Large intestine (tissue), 3 donors: Measurements from ENCODE around the gene SIDT1. TPM values are rescaled to one million over a fixed set of nuclear protein-coding genes. Genes with fewer than 3 reads are reported as not detected.

ENCODE experiments used
- DNase-seq, 2 donors: peaks; one replicate each; pipeline versions ENCODE4 v3.0.0 to v3.0.0-alpha.2; 2013
- H3K27ac ChIP-seq: one replicate; pipeline ENCODE4 v1.5.1; 2013; ENCODE audit warnings: low read length
- H3K27me3 ChIP-seq: 2 replicates; pipeline ENCODE4 v1.6.1; 2013; ENCODE audit warnings: low read length; ENCODE audit not compliant: control insufficient read depth, insufficient read depth
- H3K36me3 ChIP-seq: 2 replicates; pipeline ENCODE4 v1.6.1; 2013; ENCODE audit warnings: low read length; ENCODE audit not compliant: control insufficient read depth, insufficient read depth
- H3K4me1 ChIP-seq: one replicate; pipeline ENCODE4 v1.6.1; 2013; ENCODE audit warnings: low read length; ENCODE audit not compliant: control insufficient read depth, insufficient read depth
- H3K4me3 ChIP-seq: one replicate; pipeline ENCODE4 v1.5.1; 2013; ENCODE audit warnings: low read length
- H3K9me3 ChIP-seq: one replicate; pipeline ENCODE4 v1.6.1; 2013; ENCODE audit warnings: mild to moderate bottlenecking, low read depth, low read length, moderate library complexity; ENCODE audit not compliant: control insufficient read depth
- WGBS: methylation state at CpG from one replicate; pipeline ENCODE4 v1.1.5; 2013; ENCODE audit warnings: low lambda C conversion rate; ENCODE audit not compliant: insufficient coverage; 5-methylcytosine and 5-hydroxymethylcytosine counted together
- polyA plus RNA-seq: library from polyadenylated mRNA; unstranded; fragments of 120-200 nt; gene quantifications from one replicate; pipeline ENCODE4 v1.2.1, GENCODE V29; 2013

SIDT1 gene
- polyA plus RNA-seq, 1 donor = 4.5 TPM

DNA sequence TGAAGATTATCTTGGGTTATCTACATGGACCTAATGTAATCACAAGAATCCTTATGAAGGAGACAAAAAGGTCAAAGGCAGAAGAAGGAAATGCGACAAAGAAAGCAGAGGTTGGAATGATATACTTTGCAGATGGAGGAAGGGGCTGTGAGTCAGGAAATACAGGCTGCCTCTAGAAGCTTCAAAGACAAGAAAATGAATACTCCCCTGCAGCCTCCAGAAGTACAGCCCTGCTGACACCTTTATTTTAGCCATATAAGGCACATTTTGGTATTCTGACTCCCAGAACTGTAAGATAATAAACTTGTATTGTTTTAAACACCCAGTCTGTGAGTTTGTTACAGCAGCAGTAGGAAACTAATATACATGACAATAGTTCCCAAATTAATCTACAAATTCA is 58.6 kb downstream of the SIDT1 start:
- no peak overlapping the region for H3K27ac ChIP-seq
- H3K9me3 ChIP-seq = no peaks in the 10 kb centered on the region
- no peaks in the 10 kb centered on the region for H3K36me3 ChIP-seq
- no peak for DNase-seq
- H3K4me3 ChIP-seq = no peak overlapping the region
- no peaks in the 10 kb centered on the region for H3K4me1 ChIP-seq
- no peaks in the 10 kb centered on the region for H3K27me3 ChIP-seq
- 44% methylated on average over 1 of the region's 1 CpG for WGBS

DNA sequence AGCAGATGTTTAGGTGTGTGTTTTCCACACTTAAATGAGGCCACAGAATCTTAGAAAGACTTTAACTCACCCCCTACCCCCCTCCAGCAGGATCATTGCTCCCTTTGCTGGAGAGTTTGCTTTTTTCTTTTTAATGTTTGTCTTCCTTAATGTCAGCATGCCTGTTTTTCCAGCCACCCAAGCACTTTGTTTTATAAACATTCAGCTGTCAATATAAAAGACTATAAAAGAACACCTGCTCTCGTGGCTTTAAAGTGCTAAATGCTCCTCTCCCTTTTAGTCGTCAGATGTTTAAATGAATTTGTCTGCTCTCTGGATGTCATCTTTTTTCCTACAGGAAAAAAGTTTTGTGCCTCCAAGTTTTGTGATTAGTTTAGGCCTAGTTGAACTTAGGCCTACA is 61.7 kb downstream of the SIDT1 start:
- Histone ChIP-seq H3K36me3 (no peaks in the 10 kb centered on the region), H3K27ac (no peak overlapping the region), H3K9me3 (no peaks in the 10 kb centered on the region), H3K4me1 (no peaks in the 10 kb centered on the region), H3K27me3 (no peaks in the 10 kb centered on the region), H3K4me3 (no peak overlapping the region)
- no peak for DNase-seq
- WGBS = 50% methylated on average over 1 of the region's 2 CpGs

DNA sequence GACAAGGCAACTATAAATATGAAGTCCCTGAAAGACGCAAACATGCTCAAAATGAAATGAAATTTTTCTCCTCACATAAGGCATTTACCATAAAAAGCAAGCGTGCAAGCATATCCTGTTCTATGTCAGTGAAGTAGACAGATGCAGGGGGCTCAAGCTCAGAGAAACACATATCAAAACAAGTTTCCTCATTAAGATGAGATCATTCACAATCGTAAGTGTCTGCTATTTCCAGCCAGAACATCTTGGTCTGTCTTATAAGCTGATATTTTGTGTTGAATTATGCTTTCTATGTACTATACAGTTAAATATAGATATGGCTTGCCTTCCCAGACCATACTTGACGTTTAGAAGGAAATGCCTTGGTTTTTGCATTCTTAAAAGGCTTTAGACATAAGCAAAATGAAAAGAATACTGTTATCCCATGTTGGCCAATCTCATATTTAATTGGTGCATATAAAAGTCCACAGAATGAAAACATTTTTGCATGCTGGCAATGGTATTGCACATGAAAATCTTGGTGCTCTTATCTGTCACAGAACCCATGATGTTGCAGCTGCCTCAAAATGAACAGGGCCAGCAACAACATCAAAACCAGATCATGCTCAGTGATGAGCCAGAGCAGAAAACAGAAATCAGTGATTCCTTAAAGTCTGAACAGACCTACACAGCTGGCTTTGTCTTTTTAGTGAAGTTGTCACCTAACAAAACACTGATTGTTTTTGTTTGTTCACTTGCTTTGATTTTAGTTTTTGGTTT is 65.4 kb downstream of the SIDT1 start:
- H3K27me3 ChIP-seq = no peaks in the 10 kb centered on the region
- H3K4me3 ChIP-seq = no peak overlapping the region
- H3K36me3 ChIP-seq = no peaks in the 10 kb centered on the region
- H3K4me1 ChIP-seq = no peaks in the 10 kb centered on the region
- H3K27ac ChIP-seq = no peak overlapping the region
- no peak for DNase-seq
- WGBS = no CpG with 5 or more reads among the region's 4 CpGs
- no peaks in the 10 kb centered on the region for H3K9me3 ChIP-seq

DNA sequence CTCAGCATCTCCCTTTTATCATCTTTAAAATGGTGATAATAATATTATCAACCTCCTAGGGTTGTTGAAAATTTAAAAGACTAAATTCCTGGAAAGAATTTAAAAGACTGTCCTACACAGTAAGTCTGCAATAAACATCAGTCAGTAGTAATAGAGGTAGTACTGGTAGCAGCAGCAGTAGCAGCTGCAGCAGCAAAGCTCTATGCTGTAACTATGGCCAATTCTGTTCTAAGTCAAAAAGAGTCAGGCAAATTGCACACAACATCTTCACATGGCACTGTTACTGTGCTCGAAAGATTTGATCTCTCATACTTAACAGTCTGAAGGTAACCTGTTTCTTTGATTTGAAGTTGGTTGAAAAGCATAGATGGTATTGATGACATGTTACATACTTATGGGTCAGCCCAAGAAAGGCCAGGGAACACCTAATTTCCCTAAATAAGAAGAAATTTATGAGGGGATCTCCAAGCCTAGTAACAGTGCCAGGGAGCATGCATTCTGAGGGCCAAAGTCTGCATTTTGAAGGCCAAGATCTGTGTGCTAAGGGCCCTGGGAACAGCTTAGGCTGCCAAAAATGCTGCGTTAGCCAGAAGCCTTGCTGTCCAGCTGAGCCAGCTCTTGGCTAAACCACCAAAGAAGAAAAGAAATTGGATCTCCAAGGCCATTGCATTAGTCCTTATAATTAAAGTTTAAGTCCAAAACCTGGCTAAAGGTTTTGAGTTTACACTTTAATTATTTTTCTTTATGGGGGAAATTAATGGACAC is 68.2 kb downstream of the SIDT1 start:
- no peaks in the 10 kb centered on the region for H3K9me3 ChIP-seq
- H3K4me3 ChIP-seq = no peak overlapping the region
- no peak overlapping the region for H3K27ac ChIP-seq
- H3K36me3 ChIP-seq = peaks cover 3% of the 10 kb centered on the region
- no peak for DNase-seq
- H3K4me1 ChIP-seq = no peaks in the 10 kb centered on the region
- no peaks in the 10 kb centered on the region for H3K27me3 ChIP-seq
- no CpG with 5 or more reads among the region's 2 CpGs for WGBS

DNA sequence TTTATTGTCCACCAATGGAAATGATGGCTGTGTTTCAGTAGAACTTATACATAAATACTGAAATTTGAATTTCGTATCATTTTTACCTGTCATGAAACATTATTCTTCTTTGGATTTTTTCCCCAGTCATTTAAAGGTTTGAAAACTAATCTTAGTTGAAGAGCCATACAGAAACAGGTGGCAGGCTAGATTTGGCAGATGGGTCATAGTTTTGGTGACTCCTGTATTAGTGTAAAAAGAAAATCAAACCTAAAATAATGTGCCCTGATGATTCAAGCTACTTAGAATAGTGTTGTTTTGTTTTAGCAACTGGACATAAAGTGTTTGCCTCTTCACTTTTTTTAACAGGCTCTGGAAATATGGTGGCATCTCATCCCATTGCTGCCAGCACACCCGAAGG is 68.9 kb downstream of the SIDT1 start:
- no peaks in the 10 kb centered on the region for H3K9me3 ChIP-seq
- no peak for DNase-seq
- H3K27me3 ChIP-seq = no peaks in the 10 kb centered on the region
- no peak overlapping the region for H3K4me3 ChIP-seq
- peaks cover 3% of the 10 kb centered on the region for H3K36me3 ChIP-seq
- no peaks in the 10 kb centered on the region for H3K4me1 ChIP-seq
- H3K27ac ChIP-seq = no peak overlapping the region
- WGBS = 86% methylated on average over 1 of the region's 2 CpGs

DNA sequence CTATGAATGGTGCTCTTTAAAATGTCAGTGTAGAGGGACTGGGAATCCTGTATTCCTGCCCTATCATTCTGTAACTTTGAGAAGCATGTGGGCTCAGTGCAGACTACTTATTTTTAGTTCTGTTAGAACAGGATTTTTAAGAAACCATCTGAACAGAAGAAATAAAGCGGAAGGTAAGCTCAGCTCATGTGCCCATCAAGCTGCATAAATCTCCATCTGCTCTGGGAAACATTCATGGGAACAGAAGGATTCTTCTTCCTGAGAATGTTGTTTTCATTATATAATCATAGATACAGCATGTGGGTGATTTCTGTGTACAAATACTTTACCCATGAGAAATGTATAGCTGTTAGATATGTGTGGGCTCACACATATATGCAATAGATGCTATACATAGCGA is 69.9 kb downstream of the SIDT1 start:
- Histone ChIP-seq H3K27ac (no peak overlapping the region), H3K9me3 (no peaks in the 10 kb centered on the region), H3K4me1 (no peaks in the 10 kb centered on the region), H3K4me3 (no peak overlapping the region), H3K36me3 (peaks cover 3% of the 10 kb centered on the region), H3K27me3 (no peaks in the 10 kb centered on the region)
- WGBS = 100% methylated on average over 1 of the region's 2 CpGs
- DNase-seq = no peak

DNA sequence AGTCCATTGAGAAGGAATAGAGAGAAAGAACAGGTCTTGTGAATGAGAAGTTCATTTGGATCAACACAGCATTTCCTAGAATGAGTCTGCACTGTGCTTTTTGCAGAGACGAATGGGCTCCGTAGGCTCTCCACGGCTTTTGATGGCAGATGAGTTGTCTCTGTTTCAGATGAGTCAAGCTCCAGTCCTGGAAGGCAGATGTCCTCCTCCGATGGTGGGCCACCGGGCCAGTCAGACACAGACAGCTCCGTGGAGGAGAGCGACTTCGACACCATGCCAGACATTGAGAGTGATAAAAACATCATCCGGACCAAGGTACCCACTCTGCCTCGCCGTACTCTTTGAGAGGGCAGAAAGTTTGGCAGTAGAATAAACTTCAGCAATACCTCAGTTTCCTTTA is 70.5 kb downstream of the SIDT1 start:
- no peak for DNase-seq
- Histone ChIP-seq H3K9me3 (no peaks in the 10 kb centered on the region), H3K4me1 (no peaks in the 10 kb centered on the region), H3K27me3 (no peaks in the 10 kb centered on the region), H3K27ac (no peak overlapping the region), H3K36me3 (peaks cover 3% of the 10 kb centered on the region), H3K4me3 (no peak overlapping the region)
- 93% methylated on average over 3 of the region's 11 CpGs for WGBS

DNA sequence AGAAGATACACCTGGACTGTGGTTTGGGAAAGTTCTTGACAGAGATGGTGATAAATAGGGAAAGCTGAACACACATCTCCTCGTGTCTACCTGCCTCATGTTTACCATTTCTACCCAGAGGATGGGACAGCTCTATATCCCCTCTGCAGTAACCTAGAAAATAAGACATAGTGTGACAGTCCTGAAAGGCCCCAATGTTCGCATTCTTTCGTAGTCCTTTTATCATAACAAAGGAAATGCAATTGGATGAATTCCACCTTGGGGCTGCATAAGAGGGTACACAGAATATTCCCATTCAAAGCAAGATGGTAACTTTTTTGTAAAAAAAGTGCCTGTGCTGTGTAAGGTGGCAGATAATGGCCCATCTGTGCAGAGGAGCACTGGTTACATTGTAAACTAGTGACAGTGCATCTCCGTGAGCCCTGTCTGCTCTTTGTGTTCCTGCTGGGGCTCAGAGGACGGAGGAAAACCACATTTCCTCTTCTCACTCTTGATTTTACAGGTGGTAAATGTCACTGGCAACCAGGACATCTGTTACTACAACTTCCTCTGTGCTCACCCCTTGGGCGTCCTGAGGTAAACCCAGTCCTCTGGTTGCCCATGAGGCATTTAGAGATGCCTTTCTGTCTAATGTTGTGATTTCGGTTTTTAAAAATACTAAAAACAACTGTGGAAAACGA is 74.3 kb downstream of the SIDT1 start:
- H3K27ac ChIP-seq = no peak overlapping the region
- 83% methylated on average over 1 of the region's 8 CpGs for WGBS
- peaks cover 3% of the 10 kb centered on the region for H3K36me3 ChIP-seq
- H3K9me3 ChIP-seq = no peaks in the 10 kb centered on the region
- no peak overlapping the region for H3K4me3 ChIP-seq
- no peak for DNase-seq
- H3K4me1 ChIP-seq = no peaks in the 10 kb centered on the region
- H3K27me3 ChIP-seq = no peaks in the 10 kb centered on the region

DNA sequence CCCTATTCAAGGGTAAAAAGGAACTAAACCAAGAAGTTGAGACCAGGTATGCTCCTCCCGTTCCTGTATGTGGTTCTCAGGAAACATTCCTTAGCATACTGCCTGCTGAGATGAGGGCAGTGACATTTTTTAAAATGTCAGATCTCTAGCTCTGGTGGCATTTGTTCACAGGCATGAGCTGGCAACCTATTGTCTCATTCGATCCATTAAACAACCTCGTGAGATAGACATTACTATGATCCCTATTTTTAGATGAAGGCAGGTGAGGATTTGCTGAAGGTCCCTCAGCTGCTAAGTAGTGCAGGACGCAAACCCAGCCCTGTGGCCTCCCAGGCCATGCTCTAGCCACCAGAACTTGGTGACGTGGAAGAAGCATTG is 74.9 kb downstream of the SIDT1 start:
- H3K36me3 ChIP-seq = peaks cover 3% of the 10 kb centered on the region
- H3K27ac ChIP-seq = no peak overlapping the region
- no peaks in the 10 kb centered on the region for H3K27me3 ChIP-seq
- no peak for DNase-seq
- WGBS = no CpG with 5 or more reads among the region's 5 CpGs
- no peaks in the 10 kb centered on the region for H3K9me3 ChIP-seq
- no peak overlapping the region for H3K4me3 ChIP-seq
- H3K4me1 ChIP-seq = no peaks in the 10 kb centered on the region

DNA sequence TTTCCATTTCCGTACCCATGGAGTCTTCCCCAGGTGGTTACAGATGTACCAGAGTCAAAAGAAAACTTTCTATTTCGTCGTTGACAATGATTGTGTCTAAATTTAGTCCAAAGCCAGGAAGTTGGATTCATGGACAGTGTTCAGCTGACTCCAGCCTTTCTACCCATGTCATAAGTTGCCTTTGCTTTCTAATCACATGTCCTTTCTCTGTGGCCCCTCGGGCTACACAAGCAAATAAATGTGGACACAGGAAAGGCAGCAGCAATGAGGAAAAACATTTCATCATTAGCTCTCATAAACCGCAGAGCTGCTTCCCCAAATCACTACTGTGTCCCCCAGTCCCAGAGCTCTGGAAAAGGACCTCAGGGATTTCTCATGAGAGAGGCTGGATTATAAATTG is 82.0 kb downstream of the SIDT1 start:
- no peak for DNase-seq
- H3K36me3 ChIP-seq = peaks cover 3% of the 10 kb centered on the region

More for the DNA sequence above, 82.0 kb downstream of the SIDT1 start:
- WGBS = no CpG with 5 or more reads among the region's 5 CpGs
- Histone ChIP-seq H3K4me3 (no peak overlapping the region), H3K9me3 (no peaks in the 10 kb centered on the region), H3K27ac (no peak overlapping the region), H3K27me3 (no peaks in the 10 kb centered on the region), H3K4me1 (no peaks in the 10 kb centered on the region)
